GM10266 (cell line): Measurements from ENCODE around the gene DCUN1D4.
A peak's percentile ranks its signal among the peaks of the same experiment; 100 is the strongest.

Experiments
- DNase-seq: peaks from one replicate; pipeline ENCODE4 v3.0.0; 2012; ENCODE audit errors: extremely low spot score
- CTCF ChIP-seq: IDR thresholded peaks from 2 replicates; pipeline ENCODE4 v1.5.1; 2012; ENCODE audit warnings: mild to moderate bottlenecking, low read depth; ENCODE audit not compliant: control insufficient read depth, insufficient read depth; ENCODE audit errors: missing control alignments

The DCUN1D4 gene

DNA sequence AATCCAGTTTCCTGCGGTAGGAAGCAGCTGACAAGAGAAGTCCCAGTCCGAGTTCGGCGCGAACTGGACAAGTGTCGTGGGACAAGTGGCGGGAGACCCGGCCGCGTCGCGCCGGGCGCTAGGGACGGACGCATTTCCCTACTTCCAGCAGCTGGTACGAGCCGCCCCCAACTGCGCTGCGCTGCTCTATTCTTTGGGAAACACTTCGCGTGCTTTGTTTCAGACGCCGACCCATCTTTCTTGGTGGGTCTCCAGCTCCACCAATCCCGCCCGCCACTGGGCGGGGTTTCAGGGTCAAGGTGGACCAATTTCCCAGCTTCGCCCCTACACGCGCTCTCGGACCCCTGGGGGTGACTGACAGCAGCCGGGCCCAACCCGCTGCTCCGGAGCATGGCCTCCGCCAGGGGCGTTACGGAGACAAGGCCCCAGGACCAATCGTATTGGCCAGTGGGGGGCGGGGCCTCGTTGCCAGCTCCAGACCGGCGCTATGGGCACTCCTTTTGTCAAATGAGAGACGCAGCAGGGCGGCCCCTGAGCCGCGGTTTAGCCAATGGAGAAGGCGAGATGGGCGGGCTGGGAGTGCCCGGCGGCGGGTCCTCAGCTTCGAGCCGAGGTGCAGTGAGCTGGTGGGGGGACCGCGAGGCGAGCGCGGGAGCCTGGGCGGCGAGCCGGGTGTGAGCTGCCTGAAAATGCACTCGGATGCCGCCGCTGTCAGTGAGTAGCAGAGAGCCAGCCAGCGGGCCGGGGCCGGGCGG, at the start of gene DCUN1D4:
Gene DCUN1D4 (plus strand): TSS at position 600 of the 755 bp plus-strand sequence. CDS start 90 bp downstream, at position 690.
- no peak for TF ChIP-seq CTCF
- peak; percentile 99 for DNase-seq

DNA sequence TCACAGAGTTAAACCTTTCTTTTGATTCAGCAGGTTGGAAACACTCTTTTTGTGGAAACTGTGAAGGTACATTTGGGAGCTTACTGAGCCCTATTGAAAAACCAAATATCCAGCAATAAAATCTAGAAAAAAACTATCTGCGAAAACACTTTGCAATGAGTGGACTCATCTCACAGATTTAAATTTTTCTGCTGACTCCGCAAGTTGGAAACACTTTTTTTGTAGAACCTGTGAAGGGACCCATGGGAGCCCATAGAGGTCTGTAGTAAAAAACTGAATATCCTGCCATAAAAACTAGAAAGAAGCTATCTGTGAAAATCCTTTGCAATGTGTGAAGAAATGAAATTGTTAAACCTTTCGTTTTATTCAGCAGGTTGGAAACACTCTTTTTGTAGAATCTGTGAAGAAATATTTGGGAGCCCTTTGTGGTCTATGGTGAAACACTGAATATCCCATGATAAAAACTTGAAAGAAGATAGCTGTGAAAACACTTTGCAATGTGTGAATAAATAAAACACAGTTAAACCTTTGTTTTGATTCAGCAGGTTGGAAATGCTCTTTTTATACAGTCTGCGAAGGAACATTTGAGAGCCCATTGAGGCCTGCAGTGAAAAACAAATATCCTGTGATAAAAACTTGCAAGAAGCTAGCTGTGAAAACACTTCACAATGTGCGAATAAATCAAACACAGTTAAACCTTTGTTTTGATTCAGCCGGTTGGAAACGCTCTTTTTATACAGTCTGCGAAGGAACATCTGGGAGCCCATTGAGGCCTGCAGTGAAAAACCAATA, 22.3 kb upstream of the DCUN1D4 start:
- TF ChIP-seq CTCF: no peak
- DNase-seq: no peak

DNA sequence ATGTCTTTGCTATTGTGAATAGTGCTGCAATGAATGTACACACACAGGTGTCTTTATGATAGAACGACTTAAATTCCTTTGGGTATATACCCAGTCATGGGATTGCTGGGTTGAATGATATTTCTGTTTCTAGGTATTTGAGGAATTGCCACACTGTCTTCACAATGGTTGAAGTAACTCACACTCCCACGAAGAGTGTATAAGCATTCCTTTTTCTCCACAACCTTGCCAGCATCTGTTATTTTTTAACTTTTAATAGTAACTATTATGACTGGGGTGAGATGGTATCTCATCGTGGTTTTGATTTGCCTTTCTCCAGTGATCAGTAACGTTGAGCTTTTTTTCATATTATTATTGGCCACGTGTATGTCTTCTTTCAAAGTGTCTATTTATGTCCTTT, 17.6 kb upstream of the DCUN1D4 start:
- no peak for DNase-seq
- no peak for TF ChIP-seq CTCF

- no peak for TF ChIP-seq CTCF
- no peak for DNase-seq
These were observed 12.7 kb upstream of the DCUN1D4 start for GRCh38 chr4:51830156-51830720.

GRCh38 chr4:51831133-51831532, 11.8 kb upstream of the DCUN1D4 start:
- peak; percentile 85 for TF ChIP-seq CTCF
- peak; percentile 26 for DNase-seq

DNA sequence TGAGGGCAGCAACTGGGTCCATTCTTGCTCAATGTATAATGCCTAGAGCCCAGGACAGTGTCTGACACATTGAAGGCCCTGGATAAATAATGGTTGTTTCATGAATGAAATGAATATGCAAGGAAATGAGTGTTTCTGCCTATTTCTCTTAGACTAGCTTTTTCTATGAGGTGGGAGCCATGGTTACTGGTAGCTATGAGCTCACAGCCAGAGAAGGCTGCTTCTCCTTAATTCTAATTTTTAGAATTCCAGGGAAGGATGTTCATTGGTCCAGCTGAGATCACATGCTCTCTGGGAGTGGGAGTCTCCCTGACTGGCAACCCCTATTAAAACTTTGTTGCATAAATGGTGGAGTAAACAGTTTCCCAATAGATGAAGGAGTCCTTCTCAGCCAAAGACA, 9.7 kb upstream of the DCUN1D4 start:
- no peak for DNase-seq
- no peak for TF ChIP-seq CTCF
